SH-SY5Y (cell line): ENCODE results near the gene BBS12.

Source experiments
- GATA2 ChIP-seq: IDR thresholded peaks from 2 replicates; pipeline ENCODE4 v1.6.1; 2011; ENCODE audit warnings: mild to moderate bottlenecking, low read depth, low read length
- GATA3 ChIP-seq: IDR thresholded peaks from 2 replicates; pipeline ENCODE4 v1.6.1; 2011; ENCODE audit warnings: low read depth, mild to moderate bottlenecking, low read length, moderate library complexity

BBS12 gene

DNA sequence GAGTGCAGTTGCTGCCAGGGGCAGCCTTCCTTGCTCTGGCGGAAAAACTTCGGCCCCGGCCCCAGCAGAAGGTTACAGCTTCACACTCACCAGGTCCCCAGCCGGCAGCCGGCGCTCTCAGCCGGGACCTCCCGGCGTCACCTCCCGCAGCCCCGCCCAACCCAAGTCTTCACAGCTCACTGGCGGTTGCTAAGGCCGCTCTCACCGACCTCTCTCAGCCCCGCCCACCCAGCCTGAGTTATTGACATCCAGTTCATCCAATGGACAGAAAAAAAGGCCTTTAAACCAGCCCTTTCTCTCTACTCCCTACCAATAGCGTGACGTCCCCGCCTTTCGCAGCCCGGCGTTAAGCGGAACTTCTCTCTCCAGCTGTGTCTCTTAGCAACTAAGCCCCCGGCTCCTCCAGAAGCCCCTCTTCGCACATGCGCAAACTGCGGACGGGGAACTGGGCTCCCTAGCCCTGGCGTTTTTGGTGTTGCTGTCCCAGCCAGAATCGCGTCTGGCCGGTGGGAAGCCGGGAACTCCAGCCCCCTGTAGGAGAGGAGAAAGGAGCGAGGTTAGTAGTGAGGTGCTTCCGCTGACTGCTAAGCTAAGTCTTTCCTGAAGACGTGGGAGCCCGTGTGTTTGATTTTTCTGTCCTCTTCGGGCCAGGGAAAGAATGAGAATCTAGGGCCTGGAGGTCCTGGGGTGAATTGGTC lies at the start of gene BBS12:
BBS12 (plus strand) TSS at position 376 of the 698 bp plus-strand sequence. CDS start 9,189 bp downstream, outside the sequence.
- TF ChIP-seq GATA3, result no peak
- no peak for TF ChIP-seq GATA2

- no peak for TF ChIP-seq GATA2
- TF ChIP-seq GATA3, result no peak
Measured at GRCh38 chr4:122686691-122687090, 45.8 kb upstream of the BBS12 start.

GRCh38 chr4:122687531-122688061 lies 44.9 kb upstream of the BBS12 start:
- TF ChIP-seq GATA3 (no peak), GATA2 (no peak)

DNA sequence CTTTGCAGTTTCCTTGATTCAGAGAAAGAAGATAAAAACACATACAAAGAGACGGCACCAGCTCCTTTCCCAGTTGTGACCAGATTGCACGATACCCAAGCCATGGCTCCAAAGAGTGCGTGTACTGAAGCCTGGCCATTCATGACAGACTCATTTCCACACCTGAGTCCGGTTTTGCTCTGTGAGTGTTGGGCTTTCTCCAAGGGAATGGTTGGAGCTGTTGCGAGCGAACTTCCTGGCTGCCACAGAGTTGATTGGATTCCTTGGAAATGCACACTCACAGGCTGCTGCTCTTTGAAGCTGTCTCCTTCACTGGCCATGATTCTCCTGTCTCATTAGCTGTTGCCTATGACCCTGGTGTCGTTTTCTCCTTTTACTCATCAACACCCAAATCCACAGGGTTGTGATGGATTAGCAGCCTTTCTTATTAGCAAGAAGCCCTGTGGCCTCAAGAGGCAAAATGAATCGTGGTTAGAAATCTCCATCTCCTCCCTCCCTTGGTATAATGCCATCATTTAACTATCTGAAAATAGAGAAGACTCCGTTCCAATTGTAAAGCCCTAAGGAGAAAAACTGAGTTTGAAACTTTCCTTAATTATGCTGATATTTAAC lies 43.9 kb upstream of the BBS12 start:
- TF ChIP-seq GATA3 (no peak), GATA2 (no peak)

GRCh38 chr4:122689972-122690371 lies 42.5 kb upstream of the BBS12 start:
- TF ChIP-seq GATA2 (no peak), GATA3 (no peak)

DNA sequence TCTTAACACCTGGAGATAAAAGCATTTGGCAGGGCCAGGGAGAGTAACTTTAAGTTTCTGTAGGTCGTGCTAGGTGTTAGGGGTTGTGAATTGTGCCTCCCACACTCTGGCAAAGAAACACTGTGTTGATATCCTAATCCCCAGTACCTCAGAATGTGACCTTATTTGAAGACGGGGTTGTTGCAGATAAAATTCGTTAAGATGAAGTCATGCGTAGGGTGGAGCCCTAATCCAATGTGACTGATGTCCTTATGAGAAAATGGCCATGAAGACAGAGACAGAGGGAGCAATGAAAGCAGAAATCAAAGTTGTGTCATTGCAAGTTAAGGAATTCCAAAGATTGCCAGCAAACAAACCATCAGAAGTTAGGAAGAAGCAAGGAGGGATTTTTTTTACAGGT lies 40.5 kb upstream of the BBS12 start:
- TF ChIP-seq GATA2 (no peak), GATA3 (no peak)

- TF ChIP-seq GATA3 (no peak), GATA2 (no peak)
Measured at GRCh38 chr4:122692641-122693520, 39.6 kb upstream of the BBS12 start.

DNA sequence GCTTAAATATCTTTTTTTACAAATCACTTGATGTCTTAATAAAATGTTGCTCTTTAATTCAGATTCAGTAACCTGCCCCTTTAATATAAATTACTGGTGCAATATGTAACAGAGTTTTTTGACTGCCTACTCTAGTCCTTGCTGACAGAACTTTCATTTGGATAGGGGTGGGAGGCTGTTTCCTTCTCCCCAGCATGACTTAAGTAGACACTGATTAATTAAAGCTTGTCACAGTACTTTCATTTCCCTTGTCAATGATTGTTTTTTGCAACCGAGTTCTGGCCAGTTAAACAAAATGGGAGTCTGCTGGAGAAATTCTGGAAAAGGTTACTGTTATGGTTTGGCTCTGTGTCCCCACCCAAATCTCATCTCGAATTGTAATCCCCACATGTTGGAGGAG lies 37.3 kb upstream of the BBS12 start:
- no peak for TF ChIP-seq GATA2
- no peak for TF ChIP-seq GATA3

DNA sequence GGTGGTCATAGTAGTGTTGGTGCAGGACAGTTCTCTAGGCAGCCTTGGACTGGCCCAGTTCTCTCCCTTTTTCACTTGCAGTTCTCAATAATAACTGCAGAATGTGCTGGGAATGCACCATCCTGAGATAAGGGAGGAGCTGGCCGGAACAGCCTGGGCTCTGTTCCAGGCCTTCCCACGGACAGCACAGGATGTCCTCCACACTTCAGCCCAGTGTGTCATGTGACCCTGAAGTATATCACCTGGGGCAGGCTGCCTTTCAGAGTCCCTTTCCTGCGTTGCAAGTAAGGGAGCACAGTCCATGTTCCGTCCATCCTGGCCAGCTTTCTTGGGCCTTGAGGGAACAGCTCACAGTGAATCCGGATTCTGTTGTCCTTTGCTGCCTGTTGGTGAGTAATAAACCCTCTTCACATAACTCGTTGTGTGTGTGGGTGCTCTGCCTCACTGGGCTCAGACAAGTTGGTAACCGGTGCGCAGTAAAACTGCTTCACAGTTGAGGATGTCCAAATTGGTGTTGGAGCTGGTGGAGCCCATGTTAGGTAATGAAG lies 32.3 kb upstream of the BBS12 start:
- no peak for TF ChIP-seq GATA3
- TF ChIP-seq GATA2, result no peak

DNA sequence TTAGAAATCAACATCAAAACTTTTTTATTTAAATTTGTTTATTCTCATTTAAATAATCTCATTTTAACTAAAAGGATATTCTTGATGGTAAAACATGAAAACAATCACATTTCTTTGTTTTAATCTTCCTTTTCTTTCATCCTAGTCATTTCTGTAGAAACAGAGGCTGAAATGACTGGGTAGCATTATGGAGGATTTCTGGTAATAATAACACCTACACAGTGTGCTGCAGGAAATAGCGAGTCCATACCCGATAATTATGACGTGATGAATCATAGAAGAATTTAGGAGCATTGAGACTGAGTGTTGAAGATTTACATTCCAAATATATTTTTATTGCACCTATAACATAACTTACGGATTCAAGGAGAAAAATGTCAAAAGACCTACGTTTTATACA lies 31.4 kb upstream of the BBS12 start:
- no peak for TF ChIP-seq GATA2
- no peak for TF ChIP-seq GATA3

- TF ChIP-seq GATA3 (no peak), GATA2 (no peak)
Measured at GRCh38 chr4:122701965-122702364, 30.5 kb upstream of the BBS12 start.

GRCh38 chr4:122702939-122703338 lies 29.6 kb upstream of the BBS12 start:
- TF ChIP-seq GATA3 (no peak), GATA2 (no peak)

DNA sequence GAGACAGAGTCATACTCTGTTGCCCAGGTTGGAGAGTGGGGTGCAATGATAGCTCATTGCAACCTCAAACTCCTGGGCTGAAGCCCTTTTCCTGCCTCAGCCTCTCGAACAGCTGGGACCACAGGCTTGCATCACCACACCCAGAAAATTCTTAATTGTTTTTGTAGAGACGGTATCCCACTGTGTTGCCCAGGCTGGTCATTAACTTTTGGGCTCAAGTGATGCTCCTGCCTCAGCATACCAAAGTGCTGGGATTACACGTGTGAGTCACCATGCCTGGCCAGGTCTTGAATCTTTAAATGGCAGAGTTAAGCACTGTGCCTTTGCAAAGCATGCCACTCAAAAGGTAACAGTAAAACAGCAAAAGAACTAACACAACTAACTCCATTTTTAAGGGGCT lies 28.6 kb upstream of the BBS12 start:
- TF ChIP-seq GATA3, result no peak
- TF ChIP-seq GATA2, result no peak

GRCh38 chr4:122705009-122705408 lies 27.5 kb upstream of the BBS12 start:
- TF ChIP-seq GATA2, result no peak
